ENCODE data around the gene PVR.
"Not testable (repeated sequence)": the region's sequence is repeated elsewhere in the genome, so short reads cannot be mapped to it uniquely, and the experiment has no call there.

Gene PVR

GRCh38 chr19:44626048-44626624 lies 17.6 kb upstream of the PVR start:
- H3K9me3 ChIP-seq: no peaks in the 10 kb centered on the region
- H3K27me3 ChIP-seq: no peaks in the 10 kb centered on the region
- no peak for DNase-seq
- H3K4me1 ChIP-seq: peaks cover 0 to 7% (median 3%) of the 10 kb centered on the region in 4 donors
- no peak for TF ChIP-seq CTCF (IDR thresholded peaks at IDR 0.05)
- no peak overlapping the region for H3K4me3 ChIP-seq
- H3K27ac ChIP-seq: no peak overlapping the region
- intact Hi-C loops (cut with DNase I; ENCODE audit: low total_unique reads): no loop called here
- H3K36me3 ChIP-seq: no peaks in the 10 kb centered on the region

GRCh38 chr19:44627631-44628030 lies 16.1 kb upstream of the PVR start:
- no peaks in the 10 kb centered on the region for H3K9me3 ChIP-seq
- H3K36me3 ChIP-seq: no peaks in the 10 kb centered on the region
- DNase-seq: no peak
- H3K27ac ChIP-seq: no peak overlapping the region
- no peak for TF ChIP-seq CTCF (IDR thresholded peaks at IDR 0.05)
- H3K4me1 ChIP-seq: peaks cover 0 to 7% (median 3%) of the 10 kb centered on the region in 4 donors
- H3K4me3 ChIP-seq: no peak overlapping the region
- no peaks in the 10 kb centered on the region for H3K27me3 ChIP-seq
- intact Hi-C loops (cut with DNase I; ENCODE audit: low total_unique reads): no loop called here

GRCh38 chr19:44628793-44629192 lies 14.9 kb upstream of the PVR start:
- TF ChIP-seq CTCF (IDR thresholded peaks at IDR 0.05): no peak
- H3K4me1 ChIP-seq: peaks cover 0 to 10% (median 3%) of the 10 kb centered on the region in 4 donors
- H3K27me3 ChIP-seq: no peaks in the 10 kb centered on the region
- H3K27ac ChIP-seq: no peak overlapping the region
- H3K9me3 ChIP-seq: no peaks in the 10 kb centered on the region
- H3K4me3 ChIP-seq: no peak overlapping the region
- intact Hi-C loops (cut with DNase I; ENCODE audit: low total_unique reads): no loop called here
- DNase-seq: no peak
- H3K36me3 ChIP-seq: no peaks in the 10 kb centered on the region

GRCh38 chr19:44631611-44632010 lies 12.1 kb upstream of the PVR start:
- H3K4me3 ChIP-seq; intact Hi-C loops (cut with DNase I; ENCODE audit: low total_unique reads); DNase-seq; H3K36me3 ChIP-seq; H3K9me3 ChIP-seq; H3K27ac ChIP-seq; H3K27me3 ChIP-seq: not testable (repeated sequence)
- H3K4me1 ChIP-seq: peaks cover 0 to 25% (median 2%) of the 10 kb centered on the region in 4 donors

GRCh38 chr19:44634058-44634457 lies 9.7 kb upstream of the PVR start:
- H3K27ac ChIP-seq: not testable (repeated sequence)

GRCh38 chr19:44634785-44635184 lies 8.9 kb upstream of the PVR start:
- H3K4me1 ChIP-seq: peaks cover 0 to 25% (median 2%) of the 10 kb centered on the region in 4 donors
- no peaks in the 10 kb centered on the region for H3K36me3 ChIP-seq
- intact Hi-C loops (cut with DNase I; ENCODE audit: low total_unique reads): no loop called here
- no peaks in the 10 kb centered on the region for H3K27me3 ChIP-seq
- no peak overlapping the region for H3K27ac ChIP-seq
- TF ChIP-seq CTCF (IDR thresholded peaks at IDR 0.05): no peak
- no peak overlapping the region for H3K4me3 ChIP-seq
- DNase-seq: no peak
- no peaks in the 10 kb centered on the region for H3K9me3 ChIP-seq

More at GRCh38 chr19:44634058-44634457, 9.7 kb upstream of the PVR start:
- H3K9me3 ChIP-seq; H3K4me3 ChIP-seq; H3K36me3 ChIP-seq; H3K27me3 ChIP-seq; DNase-seq; intact Hi-C loops (cut with DNase I; ENCODE audit: low total_unique reads): not testable (repeated sequence)
- peaks cover 0 to 25% (median 2%) of the 10 kb centered on the region in 4 donors for H3K4me1 ChIP-seq

Measured in tibial artery (tissue), 4 donors.